DMS53 treated with DMSO at 0.1 percent for 48 hours (cell line): ENCODE data around the gene PUSL1.

ENCODE experiments used
- DNase-seq: peaks from one replicate; lab custom pipeline; 2025; ENCODE audit not compliant: unreplicated experiment; lab: John Stamatoyannopoulos, UW

Gene PUSL1

GRCh38 chr1:1324084-1324523 is 15.7 kb downstream of the PUSL1 start:
- no peak for DNase-seq

- peak; percentile 86 for DNase-seq
These were observed 16.3 kb downstream of the PUSL1 start, which contains the start of the genes CPTP and INTS11 for GRCh38 chr1:1324524-1325287. Gene CPTP, plus strand, starts transcription at chr1:1324802. Its CDS starts 2,109 bp downstream, at chr1:1326911. Gene INTS11, minus strand, starts transcription at chr1:1324660. Its CDS starts 52 bp downstream, at chr1:1324608.

DNA sequence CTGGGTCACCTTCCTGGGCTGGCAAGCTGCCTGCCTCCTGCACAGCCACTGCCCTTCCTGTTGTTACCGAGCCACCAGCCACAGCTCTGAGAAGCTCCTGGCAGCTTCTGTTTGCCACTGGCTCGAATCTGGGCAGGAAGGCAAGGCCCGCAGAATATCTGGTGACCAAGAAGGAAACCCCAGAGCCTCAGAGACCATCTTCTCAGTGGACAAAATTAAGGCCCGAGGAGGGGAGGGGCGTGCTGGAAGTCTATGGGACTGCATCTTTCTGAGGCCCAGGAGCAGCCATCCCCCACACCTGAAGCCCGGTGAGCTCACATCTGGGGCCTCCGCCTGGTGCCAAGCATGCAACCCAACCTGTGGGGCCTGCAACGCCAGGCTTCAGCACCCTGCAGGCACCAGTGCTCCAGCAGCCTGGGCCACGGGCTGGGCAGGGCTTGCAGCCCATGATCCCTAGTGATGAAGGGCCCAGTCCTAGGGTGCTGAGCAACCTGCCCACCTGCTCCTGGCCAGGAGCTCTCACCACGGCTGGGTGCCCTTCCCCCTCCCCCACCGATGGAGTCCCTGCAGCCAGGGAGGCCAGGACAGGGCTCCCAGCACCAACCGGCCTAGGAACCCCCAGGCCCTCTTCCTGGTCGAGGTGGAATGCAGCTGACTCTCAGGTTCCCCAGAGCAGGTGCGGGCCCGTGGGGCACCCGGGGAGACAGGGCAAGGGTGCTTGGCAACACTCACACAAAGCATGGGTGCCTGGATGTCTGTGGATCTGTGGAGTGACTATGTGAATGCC is 17.1 kb downstream of the PUSL1 start:
- no peak for DNase-seq

- no peak for DNase-seq
These were observed 17.7 kb downstream of the PUSL1 start for GRCh38 chr1:1326075-1326605.

GRCh38 chr1:1327291-1327690 is 18.9 kb downstream of the PUSL1 start:
- DNase-seq = no peak

GRCh38 chr1:1328254-1328653 is 19.9 kb downstream of the PUSL1 start:
- DNase-seq = no peak

- DNase-seq = no peak
These were observed 21.2 kb downstream of the PUSL1 start for GRCh38 chr1:1329304-1330210.

DNA sequence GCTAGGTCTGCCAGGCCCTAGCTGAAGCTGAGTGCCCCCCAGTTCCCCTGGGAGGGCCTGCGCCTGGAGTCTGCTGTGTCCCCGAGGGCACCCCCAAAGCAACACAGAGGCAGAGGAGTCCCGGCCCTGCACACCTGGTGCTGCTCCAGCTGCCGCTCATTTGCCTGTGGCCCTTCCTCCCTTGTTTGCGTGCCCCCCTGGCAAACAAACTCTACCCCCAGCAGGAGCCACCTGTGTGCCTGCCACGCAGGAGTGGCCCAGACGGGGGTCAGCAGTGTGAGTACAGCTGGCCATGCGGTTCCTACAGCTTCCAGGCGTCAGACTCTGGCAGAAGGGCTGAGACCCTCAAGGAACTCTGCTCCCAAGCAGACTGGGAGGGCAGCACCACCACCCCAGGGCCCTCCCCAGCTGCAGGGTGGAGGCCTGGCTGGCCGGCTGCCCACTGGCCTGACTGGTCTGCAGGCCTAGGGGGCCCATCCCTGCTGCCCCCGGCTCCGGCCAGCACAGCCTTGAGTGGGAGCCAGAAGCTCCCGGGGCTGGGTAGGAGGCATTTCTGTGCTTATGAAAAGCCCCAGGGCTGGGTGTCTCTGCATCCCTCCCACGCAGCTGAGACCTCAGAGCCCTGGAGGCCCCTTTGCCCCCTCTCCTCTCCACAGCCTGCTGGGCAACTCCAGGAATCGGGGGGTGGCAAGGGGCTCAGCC is 22.1 kb downstream of the PUSL1 start:
- no peak for DNase-seq

DNA sequence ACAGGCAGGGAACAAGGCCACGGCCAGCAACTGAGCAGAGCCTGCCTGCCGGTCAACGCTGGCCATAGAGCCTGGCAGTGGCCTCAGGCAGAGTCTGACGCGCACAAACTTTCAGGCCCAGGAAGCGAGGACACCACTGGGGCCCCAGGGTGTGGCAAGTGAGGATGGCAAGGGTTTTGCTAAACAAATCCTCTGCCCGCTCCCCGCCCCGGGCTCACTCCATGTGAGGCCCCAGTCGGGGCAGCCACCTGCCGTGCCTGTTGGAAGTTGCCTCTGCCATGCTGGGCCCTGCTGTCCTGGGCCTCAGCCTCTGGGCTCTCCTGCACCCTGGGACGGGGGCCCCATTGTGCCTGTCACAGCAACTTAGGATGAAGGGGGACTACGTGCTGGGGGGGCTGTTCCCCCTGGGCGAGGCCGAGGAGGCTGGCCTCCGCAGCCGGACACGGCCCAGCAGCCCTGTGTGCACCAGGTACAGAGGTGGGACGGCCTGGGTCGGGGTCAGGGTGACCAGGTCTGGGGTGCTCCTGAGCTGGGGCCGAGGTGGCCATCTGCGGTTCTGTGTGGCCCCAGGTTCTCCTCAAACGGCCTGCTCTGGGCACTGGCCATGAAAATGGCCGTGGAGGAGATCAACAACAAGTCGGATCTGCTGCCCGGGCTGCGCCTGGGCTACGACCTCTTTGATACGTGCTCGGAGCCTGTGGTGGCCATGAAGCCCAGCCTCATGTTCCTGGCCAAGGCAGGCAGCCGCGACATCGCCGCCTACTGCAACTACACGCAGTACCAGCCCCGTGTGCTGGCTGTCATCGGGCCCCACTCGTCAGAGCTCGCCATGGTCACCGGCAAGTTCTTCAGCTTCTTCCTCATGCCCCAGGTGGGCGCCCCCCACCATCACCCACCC is 22.9 kb downstream of the PUSL1 start, which contains the start of gene TAS1R3:
TAS1R3 (plus strand) TSS at position 213 of the 898 bp plus-strand sequence; CDS start at position 279, 66 bp downstream.
- DNase-seq = peak; percentile 46

DNA sequence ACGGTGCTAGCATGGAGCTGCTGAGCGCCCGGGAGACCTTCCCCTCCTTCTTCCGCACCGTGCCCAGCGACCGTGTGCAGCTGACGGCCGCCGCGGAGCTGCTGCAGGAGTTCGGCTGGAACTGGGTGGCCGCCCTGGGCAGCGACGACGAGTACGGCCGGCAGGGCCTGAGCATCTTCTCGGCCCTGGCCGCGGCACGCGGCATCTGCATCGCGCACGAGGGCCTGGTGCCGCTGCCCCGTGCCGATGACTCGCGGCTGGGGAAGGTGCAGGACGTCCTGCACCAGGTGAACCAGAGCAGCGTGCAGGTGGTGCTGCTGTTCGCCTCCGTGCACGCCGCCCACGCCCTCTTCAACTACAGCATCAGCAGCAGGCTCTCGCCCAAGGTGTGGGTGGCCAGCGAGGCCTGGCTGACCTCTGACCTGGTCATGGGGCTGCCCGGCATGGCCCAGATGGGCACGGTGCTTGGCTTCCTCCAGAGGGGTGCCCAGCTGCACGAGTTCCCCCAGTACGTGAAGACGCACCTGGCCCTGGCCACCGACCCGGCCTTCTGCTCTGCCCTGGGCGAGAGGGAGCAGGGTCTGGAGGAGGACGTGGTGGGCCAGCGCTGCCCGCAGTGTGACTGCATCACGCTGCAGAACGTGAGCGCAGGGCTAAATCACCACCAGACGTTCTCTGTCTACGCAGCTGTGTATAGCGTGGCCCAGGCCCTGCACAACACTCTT is 23.8 kb downstream of the PUSL1 start:
- peak; percentile 46 for DNase-seq

DNA sequence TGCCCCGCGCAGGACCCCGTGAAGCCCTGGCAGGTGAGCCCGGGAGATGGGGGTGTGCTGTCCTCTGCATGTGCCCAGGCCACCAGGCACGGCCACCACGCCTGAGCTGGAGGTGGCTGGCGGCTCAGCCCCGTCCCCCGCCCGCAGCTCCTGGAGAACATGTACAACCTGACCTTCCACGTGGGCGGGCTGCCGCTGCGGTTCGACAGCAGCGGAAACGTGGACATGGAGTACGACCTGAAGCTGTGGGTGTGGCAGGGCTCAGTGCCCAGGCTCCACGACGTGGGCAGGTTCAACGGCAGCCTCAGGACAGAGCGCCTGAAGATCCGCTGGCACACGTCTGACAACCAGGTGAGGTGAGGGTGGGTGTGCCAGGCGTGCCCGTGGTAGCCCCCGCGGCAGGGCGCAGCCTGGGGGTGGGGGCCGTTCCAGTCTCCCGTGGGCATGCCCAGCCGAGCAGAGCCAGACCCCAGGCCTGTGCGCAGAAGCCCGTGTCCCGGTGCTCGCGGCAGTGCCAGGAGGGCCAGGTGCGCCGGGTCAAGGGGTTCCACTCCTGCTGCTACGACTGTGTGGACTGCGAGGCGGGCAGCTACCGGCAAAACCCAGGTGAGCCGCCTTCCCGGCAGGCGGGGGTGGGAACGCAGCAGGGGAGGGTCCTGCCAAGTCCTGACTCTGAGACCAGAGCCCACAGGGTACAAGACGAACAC is 24.5 kb downstream of the PUSL1 start:
- no peak for DNase-seq

DNA sequence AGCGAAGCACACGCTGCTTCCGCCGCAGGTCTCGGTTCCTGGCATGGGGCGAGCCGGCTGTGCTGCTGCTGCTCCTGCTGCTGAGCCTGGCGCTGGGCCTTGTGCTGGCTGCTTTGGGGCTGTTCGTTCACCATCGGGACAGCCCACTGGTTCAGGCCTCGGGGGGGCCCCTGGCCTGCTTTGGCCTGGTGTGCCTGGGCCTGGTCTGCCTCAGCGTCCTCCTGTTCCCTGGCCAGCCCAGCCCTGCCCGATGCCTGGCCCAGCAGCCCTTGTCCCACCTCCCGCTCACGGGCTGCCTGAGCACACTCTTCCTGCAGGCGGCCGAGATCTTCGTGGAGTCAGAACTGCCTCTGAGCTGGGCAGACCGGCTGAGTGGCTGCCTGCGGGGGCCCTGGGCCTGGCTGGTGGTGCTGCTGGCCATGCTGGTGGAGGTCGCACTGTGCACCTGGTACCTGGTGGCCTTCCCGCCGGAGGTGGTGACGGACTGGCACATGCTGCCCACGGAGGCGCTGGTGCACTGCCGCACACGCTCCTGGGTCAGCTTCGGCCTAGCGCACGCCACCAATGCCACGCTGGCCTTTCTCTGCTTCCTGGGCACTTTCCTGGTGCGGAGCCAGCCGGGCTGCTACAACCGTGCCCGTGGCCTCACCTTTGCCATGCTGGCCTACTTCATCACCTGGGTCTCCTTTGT is 25.3 kb downstream of the PUSL1 start:
- DNase-seq = no peak

DNA sequence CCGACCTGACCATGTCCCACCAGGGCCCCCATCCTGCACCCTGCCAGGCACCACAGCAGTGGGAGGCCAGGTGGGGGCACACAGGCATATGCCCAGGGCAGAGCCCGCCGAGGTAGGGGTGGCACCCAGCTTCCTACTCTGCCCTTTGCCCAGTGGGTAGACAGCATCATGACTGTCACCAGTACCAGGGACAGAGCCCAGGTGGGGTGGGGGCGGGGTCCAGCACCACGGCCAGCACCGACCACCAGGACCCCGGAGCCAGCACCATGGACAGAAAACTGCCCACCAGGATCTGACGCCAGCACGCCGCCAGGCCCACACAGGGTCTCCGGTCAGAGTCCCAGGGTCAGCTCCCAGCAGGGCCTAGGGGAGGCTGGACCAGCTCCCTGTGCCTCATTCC is 26.4 kb downstream of the PUSL1 start:
- no peak for DNase-seq

GRCh38 chr1:1335283-1335682 is 26.9 kb downstream of the PUSL1 start:
- no peak for DNase-seq

GRCh38 chr1:1335792-1336248 is 27.4 kb downstream of the PUSL1 start:
- DNase-seq = no peak

DNA sequence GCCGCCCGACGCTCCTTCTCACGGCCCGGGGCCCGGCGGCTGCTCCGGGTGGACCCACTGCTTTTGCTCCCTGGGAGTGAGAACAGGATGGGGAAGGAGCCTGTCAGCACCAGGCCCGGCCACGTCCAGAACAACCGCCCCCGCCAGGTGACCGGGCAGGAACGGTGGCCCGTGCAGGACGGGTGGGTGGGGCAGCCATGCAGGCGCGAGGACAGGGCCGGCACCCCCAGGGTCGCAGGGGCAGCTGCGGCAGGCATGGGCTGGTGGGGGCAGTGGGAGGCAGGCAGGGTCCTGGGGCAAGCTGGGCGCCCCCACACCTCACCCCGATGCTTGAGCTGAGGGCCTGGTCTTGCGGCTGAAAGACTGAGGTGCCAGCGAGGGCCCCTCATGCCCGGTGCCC is 28.0 kb downstream of the PUSL1 start:
- DNase-seq = no peak
